Measurements from ENCODE around the gene MEG3.

MEG3 gene

GRCh38 chr14:100834794-100835547 is 9.1 kb downstream of the MEG3 start:
- no peak for DNase-seq

DNA sequence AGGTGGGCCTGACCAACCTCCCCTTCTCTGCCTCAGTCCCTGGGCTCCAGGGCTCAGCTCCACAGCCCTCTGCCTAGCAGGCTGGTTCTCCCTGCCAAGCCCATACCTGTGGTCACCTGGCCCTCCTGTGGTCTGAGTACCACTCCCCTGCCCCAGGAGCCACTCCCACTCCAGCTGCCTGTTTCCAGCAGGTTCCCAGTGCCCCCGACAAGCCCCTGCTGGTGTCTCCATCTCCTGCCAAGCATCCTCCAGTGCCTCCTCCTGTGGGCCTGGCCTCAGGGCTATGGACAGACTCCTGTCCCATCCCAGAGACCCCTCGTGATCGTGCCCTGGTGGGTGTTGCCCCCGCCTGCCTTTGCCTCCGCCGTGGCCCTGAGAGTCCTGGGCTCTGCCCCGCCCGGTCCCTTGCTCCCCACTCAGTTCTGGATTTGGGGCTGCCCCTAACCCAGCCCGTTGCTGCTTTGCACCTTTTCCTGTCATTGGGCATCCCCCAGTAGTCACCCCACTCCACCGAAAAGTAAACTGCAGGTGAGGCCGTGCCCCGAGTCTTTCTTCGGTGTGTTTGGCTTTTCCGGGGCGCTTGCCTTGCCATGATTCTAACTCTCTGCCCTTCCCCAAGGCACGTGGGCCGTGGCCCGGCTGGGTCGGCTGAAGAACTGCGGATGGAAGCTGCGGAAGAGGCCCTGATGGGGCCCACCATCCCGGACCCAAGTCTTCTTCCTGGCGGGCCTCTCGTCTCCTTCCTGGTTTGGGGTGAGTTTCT is 9.8 kb downstream of the MEG3 start:
- DNase-seq: no peak

- no peak for DNase-seq
Measured at GRCh38 chr14:100836311-100836805, 10.4 kb downstream of the MEG3 start.

- DNase-seq: no peak
Measured at GRCh38 chr14:100836941-100837804, 11.3 kb downstream of the MEG3 start.

- no peak for DNase-seq
Measured at GRCh38 chr14:100837805-100838350, 12.0 kb downstream of the MEG3 start.

GRCh38 chr14:100838493-100839314 is 12.8 kb downstream of the MEG3 start:
- DNase-seq: no peak

DNA sequence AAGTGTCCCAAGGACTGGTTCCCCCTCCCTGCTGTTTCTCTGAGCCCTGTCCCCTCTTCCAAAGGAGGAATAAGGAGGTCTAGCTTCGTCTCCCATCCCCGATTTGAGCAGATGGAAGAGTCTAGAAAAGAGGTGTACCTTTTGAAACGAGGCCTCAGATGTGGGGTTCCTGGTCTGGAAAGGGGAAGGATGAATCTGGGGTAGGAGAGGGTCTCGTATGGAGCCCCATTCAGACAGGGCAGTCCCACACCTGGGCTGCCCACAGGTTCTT is 13.3 kb downstream of the MEG3 start:
- no peak for DNase-seq

DNA sequence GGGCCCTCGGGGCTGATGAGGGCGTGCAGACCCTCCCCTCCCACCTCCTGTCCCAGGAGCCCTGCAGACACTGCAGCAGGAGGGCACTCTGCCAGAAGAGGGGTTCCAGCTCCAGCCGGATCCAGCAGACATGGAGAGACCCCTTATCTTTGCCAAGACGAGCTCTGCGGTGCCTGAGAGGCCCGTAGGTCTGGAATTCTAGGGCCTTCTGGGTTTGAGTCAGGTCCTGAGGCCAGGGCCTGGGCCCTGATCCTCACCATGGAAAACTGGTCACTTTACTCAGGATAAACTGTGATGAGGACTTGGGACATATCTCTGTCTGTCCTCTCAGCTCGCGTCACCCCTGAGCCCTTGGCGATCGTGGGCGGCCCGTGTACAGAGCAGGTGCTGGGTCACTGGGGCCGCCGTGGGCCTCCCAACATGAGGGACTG is 13.8 kb downstream of the MEG3 start:
- DNase-seq: no peak

GRCh38 chr14:100840286-100841065 is 14.6 kb downstream of the MEG3 start:
- no peak for DNase-seq

GRCh38 chr14:100841066-100841760 is 15.3 kb downstream of the MEG3 start:
- no peak for DNase-seq

DNA sequence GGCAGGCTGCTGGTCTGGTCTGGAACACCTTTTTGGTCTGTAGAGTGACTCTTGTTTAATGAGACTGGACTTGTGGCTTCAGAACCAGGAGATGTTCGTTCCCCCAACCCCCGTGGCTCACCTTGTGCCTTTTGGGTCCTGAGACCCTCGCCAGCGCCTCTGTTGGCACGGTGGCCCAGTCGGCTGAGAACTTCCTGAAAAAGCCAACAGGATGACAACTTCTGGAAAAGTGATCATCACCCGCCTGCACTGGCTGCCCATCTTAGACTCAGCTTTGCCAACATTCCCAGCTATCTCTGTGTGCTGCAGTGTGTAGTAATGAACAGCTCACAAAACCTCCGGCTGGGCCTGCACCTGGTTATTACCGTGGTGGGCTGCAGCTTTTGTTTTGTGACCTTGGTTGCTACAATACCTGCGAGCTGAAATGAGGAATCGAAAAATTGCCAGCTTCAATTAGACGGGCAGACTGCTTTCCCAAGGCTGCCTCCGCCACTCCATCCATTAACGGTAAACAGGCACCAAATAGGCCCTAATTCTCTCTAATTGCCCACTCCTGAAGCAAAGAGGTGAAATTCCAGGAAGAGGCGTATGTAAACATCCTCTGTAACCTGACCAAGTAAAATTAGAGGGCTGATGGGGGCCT is 16.0 kb downstream of the MEG3 start:
- DNase-seq: peak; percentile 60

DNA sequence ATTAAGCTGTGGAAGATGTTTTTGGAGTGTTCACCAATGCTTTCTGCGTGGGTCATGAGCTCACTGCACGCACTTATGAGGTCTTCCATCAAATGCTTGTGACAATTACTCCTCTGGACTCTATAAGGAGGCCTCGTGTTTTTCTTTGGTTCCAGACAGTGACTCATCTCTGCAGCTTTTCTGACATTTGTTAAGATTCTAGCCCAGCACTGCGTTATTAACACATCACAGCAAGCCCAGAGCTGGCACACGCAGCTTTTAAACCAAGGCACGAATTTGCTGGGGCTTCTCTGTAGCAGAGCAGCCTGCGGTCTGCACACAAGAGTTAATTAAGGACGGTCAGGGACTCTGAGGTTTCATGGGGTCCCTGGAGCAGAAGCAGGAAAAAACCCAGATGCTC is 16.9 kb downstream of the MEG3 start:
- no peak for DNase-seq

DNA sequence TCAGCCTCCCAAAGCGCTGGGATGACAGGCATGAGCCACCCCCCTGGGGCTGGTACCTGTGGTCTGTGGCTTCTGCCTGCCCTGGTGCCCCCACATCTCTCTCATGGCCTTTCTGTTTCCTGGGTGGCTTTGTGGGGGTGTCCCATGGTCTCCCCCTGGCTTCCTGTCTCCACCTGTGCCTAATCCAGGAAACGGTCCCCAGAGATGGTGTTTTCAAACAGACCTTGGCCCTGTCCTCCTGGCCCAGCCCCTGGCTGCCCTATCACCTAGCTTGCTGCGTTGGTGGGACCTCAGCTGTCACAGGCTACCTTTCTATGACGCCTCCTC is 18.1 kb downstream of the MEG3 start:
- DNase-seq: no peak

DNA sequence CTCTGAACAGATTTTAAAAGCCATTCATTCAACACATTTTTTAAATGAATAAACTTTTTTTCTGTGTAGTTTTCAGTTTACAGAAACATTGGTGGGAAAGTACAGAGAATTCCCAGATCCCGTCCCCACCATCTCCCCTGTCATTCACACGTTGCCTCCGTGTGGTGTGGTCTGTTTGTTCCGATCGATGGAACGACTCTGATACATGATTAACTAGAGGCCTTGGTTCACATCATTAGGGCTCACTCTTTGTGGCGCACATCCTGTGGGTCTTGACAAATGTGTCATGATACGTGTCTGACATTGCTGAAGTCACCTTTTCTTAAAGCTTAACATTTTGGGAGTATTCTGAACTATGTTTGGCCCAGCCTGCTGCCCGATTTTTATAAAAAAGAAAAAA is 18.5 kb downstream of the MEG3 start:
- no peak for DNase-seq

DNA sequence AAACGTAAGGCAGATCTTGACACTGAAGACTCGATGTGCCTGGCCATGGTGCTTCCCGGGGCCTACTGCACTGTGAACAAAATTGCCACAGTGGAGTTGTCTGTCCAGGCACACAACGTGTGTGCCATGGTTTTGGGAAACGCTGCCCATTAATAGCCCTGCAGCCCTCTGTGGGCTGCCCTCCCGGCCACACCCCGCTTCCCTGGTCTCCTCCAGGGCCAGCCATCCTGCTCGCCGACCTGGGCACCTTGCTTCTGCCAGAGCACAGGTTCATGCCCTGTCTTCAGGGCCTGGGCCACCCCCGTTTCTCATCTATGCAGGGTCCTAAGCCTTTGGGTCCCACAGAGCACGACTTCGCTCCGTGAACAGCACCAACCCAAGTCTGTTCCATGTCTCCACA is 18.9 kb downstream of the MEG3 start:
- no peak for DNase-seq

DNA sequence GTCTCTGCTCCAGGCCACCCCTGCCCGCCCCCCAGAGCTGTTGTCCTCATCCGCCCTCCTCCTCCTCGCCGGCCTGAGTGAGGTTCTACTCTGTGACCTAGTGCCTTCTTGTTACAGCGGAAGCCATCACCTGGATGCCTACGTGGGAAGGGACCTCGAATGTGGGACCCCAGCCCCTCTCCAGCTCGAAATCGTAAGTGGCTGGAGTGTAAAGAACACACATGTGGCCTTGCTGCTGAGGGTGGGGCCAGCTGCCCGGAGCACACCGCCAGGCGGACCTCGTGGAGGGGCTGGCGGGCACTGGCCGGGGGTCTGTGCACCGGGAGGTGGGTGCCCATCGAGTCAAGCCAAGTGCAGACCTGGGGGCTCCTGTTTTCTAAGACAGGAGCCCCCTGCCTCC is 19.4 kb downstream of the MEG3 start:
- DNase-seq: no peak

GRCh38 chr14:100846309-100846859 is 20.5 kb downstream of the MEG3 start:
- DNase-seq: no peak

DNA sequence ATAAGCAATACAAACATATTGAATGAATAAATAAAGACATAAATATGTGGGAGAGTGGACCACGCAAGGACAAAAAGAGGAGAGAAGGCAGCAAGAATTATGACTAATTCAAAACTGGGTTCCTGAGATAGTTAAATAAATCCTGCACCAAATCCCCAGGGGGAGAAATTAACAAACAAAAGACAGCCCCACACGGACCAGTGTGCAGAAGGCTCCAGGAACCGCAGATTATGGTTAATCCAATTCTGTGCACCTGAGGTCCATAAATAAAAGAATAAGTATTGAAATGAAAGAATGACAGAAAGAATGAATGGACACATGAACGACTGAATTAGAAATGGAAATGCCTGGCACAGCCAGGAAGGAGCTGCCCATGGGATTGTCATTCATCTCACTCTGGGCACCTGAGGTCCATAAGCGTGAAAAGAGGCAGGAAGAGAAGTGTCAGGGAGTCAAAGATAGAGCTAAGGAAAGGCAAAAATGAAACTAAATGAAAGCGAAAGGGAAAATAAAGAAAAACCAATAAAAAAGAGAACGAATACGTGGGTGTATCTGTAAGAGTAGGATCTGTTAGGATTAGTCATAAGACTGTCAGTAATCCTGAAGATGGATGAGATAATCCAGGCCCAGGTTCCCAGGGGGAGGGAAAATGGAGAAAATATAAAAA is 23.3 kb downstream of the MEG3 start:
- no peak for DNase-seq

DNA sequence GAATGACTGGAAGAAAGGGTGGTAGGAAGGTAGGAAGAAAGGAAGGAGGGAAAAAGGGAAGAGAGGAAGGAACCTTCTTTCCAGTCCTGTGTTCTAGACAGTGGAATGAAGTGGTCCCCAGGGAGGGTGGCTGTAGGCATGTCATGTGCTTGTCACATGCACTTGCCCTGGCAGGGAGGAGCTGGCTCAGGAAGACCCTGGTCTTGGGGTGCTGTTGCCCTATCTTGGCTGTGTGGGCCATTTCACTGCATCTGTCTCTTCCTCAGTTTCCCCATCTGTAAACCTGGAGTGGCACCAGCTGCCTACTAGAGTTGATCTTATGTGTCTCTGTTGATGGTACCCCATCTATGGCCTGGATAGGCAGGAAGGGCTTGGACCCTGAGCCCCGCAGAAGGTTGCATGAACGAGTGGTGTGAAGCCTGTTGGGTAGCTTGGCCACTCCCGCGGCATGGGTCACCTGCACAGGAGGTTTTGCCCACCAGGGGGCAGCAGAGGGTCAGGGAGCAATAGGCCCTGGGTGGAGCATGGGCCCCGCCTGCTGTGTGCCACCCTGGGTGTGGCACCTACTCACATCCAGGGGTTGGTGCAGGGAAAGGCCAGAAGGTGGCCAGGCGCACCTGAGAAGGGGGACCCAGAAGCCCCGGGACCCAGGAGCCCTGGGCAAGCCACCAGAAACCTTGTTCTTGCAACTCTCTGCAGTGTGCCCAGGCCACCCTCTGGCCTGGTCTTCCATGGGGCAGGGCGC is 25.1 kb downstream of the MEG3 start:
- peak; percentile 30 for DNase-seq
